CD4-positive, alpha-beta T cell treated with Interleukin-2 at 100 ng/mL for 4 hours (primary cell): ENCODE data around the gene RSBN1.
"Not testable (repeated sequence)": the region's sequence is repeated elsewhere in the genome, so short reads cannot be mapped to it uniquely, and the experiment has no call there.

Experiments
- DNase-seq: peaks from one replicate; pipeline ENCODE4 v3.0.0-alpha.2; 2020; ENCODE audit warnings: low spot score

Gene RSBN1

DNA sequence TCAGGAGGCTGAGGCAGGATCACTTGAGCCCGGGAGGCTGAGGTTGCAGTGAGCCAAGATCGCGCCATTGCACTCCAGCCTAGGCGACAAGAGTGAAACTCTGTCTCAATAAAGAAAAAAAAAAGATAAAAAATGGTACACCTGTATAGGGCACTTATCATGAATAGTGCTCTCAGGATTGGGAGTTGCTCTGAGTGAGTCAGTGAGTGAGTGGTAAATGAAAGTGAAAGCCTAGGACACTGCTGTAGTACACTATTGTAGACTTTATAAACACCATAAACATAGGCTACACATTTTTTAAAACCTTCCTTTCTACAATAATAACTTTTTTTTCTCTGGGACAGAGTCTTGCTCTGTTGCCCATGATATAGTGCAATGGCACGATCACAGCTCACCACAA lies 69.8 kb downstream of the RSBN1 start:
- peak; percentile 15 for DNase-seq

DNA sequence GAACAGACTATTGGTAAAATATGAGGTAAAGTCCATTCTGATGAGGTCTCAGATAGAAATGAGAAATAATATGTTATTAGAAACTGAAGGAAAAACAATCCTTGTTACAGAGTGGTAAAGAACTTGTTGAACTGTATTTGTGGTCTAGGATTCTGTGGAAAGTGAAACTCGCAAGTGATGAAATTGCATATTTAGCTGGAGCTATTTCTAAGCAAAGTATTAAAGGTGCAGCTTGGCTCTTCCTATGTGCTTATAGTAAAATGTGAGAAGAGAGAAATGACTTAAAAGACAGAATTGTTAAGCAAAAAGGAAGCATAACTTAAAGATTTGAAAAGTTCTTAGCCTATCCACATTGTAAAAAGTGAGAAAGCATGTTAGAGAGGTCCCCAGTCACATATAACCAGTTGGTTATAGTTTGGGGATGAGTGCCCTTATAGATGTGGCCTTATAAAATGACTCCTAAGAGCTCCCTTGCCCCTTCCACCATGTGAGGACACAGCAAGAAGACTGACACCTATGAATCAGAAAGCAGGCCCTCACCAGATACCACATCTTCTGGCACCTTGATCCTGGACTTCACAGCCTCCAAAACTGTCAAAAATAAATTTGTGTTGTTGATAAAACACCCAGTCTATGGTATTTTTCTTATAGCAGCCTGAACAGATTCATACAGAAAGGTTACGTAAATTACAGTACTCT lies 77.8 kb downstream of the RSBN1 start:
- DNase-seq: no peak

DNA sequence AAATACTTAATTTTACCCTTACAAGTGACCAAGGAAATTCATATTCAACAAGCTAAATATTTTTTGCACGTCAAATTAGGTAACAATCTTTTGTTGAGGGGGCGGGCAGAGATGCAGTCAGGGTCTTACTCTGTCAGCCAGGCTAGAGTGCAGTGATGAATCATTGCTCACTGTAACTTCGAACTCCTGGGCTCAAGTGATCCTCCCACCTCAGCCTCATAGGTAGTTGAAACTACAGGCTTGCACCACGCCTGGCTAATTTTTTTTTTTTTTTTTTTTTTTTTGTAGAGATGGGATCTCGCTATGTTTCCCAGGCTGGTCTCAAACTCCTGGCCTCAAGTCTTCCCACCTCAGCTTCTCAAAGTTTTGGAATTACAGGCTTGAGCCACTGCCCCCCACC lies 79.5 kb downstream of the RSBN1 start:
- no peak for DNase-seq

DNA sequence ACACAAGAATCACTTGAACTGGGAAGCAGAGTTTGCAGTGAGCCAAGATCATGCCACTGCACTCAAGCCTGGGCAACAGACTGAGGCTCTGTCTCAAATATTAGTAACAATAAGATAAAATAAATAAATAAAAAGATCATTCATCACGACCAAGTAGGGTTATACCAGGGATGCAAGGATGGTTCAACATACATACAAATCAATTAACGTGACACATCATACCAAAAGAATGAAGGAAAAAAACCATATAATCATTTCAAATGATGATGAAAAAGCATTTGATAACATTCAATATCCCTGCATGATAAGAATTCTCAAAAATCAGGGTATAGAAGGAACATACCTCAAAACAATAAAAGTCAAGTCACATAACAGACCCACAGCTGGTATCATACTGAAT lies 91.3 kb downstream of the RSBN1 start:
- no peak for DNase-seq

DNA sequence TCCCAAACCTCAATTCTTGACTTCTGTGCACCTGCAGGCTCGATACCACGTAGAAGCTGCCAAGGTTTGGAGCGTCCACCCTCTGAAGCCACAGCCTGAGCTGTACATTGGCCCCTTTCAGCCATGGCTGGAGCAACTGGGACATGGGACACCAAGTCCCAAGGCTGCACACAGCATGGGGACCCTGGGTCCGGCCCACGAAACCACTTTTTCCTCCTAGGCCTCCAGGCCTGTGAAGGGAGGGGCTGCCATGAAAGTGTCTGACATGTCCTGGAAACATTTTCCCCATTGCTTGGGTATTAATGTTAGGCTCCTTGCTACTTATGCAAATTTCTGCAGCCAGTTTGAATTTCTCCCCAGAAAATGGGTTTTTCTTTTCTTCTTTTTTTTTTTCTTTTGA lies 93.7 kb downstream of the RSBN1 start:
- not testable (repeated sequence) for DNase-seq

DNA sequence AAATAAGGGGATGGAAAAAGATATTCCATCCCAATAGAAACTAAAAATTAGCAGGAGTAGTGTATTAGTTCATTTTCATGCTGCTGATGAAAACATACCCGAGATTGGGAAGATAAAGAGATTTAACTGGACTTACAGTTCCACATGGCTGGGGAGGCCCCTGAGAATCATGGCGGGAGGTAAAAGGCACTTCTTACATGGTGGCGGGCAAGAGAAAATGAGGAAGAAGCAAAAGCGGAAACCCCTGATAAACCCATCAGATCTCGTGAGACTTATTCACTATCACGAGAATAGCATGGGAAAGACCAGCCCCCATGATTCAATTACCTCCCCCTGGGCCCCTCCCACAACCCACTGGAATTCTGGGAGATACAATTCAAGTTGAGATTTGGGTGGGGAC lies 94.8 kb downstream of the RSBN1 start:
- DNase-seq: not testable (repeated sequence)

DNA sequence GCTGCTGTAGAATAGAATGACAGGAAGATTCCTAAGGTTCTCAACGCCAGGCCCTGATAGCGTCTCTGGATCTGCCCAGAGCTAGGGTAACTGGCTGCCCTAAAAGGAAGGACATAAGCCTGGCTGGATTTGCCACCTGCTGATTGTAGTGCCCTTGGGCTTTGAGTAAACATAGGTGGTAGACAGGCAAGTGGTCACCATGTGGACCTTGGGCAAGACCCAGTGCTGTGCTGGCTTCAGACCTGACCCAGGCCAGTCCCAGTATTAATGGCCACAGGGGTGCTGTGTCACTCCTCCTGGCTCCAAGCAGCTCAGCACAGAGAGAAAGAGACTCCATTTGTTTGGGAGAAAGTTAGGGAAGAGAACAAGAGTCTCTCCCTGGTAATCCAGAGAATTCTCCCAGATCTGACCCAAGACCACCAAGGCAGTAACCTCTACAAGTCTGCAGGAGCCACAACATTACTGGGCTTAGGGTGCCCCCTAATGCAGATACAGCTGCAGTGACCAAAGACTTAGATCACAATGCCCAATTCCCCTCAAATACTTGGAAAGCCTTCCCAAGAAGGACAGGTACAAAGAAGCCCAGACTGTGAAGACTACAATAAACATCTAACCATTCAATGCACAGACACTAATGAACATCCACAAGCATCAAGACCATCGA lies 97.5 kb downstream of the RSBN1 start:
- DNase-seq: no peak
